HG02798 (cell line): ENCODE measurements around the gene DPEP3.
"Not testable (repeated sequence)": the region's sequence is repeated elsewhere in the genome, so short reads cannot be mapped to it uniquely, and the experiment has no call there.

ENCODE experiments used
- ATAC-seq: cut with Tn5 transposase; IDR thresholded peaks from one replicate; pipeline ENCODE4 v1.9.1; 2021; ENCODE audit warnings: mild to moderate bottlenecking; ENCODE audit not compliant: unreplicated experiment, poor library complexity

The DPEP3 gene, protein sequence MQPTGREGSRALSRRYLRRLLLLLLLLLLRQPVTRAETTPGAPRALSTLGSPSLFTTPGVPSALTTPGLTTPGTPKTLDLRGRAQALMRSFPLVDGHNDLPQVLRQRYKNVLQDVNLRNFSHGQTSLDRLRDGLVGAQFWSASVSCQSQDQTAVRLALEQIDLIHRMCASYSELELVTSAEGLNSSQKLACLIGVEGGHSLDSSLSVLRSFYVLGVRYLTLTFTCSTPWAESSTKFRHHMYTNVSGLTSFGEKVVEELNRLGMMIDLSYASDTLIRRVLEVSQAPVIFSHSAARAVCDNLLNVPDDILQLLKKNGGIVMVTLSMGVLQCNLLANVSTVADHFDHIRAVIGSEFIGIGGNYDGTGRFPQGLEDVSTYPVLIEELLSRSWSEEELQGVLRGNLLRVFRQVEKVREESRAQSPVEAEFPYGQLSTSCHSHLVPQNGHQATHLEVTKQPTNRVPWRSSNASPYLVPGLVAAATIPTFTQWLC

GRCh38 chr16:67979955-67980678, at the start of gene DPEP3:
TSS of gene DPEP3 (minus strand) at chr16:67980499. CDS start at chr16:67980380, 119 bp downstream.
- no peak for ATAC-seq

GRCh38 chr16:68028996-68029395, 48.7 kb upstream of the DPEP3 start:
- no peak for ATAC-seq

DNA sequence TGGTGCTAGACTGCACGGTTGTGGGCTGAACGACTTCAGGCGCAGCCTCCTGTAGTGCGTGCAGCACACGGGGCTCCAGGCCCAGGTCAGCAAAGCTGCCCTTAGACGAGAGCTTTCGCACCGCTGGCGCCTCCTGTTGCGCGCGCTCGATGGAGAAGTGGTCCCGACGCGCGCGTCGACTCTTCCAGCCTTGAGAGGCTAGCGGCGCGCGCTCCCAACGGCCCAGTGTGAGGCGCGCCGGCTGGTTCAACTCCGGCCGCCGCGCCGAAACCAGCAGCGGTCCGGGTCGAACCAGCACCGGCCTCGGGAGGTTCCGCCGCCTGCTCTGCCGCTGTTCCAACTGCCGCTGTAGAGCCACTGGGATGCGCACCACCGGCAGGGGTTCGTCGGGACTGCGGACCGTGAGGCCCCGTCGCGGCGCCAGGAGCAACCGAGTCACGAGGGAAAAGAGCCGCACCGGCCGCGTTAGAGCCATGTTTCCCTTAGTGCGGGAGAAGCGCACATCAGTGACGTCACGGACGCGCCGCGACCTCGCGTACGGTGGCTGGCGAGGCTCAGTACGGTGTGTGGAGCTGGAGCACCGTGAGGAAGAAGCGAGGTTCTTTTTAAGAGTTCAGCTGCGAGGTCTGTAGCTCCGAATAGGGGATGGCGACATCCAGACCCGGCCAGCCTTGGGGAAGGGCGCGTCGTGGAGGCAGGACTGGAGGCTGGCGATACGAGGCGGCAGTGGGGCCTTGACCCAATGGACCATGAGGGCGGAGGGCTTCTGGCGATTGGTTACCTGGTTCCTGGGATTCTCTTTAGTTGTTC, 42.6 kb upstream of the DPEP3 start, which contains the start of the genes DDX28 and DUS2:
Gene DDX28 (minus strand): TSS at position 505 of the 810 bp plus-strand sequence. CDS start 30 bp downstream, at position 475.
Gene DUS2 (plus strand): TSS at position 557 of the 810 bp plus-strand sequence. CDS start 14,740 bp downstream, outside the sequence.
- ATAC-seq: peak; percentile 91

DNA sequence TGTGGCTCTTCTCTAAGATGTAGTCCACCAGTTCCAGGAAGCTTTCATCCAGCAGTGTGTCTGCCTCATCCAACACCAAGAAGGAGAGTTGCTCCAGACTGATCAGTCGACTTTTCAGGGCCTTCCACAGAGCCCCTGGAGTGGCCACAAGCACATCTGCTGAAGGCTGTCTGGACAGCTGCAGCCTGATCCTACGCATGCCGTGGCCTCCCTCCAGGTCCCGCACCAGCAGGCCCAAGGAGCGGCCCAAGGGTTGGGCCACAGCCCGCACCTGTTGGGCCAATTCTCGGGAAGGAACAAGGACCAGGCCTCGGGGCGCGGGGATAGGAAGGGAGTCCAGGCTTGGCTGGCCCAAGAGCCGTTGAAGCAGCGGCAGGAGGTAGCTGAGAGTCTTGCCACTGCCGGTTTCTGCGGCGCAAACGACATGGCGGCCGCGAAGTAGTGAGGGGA, 42.0 kb upstream of the DPEP3 start:
- peak; percentile 14 for ATAC-seq

DNA sequence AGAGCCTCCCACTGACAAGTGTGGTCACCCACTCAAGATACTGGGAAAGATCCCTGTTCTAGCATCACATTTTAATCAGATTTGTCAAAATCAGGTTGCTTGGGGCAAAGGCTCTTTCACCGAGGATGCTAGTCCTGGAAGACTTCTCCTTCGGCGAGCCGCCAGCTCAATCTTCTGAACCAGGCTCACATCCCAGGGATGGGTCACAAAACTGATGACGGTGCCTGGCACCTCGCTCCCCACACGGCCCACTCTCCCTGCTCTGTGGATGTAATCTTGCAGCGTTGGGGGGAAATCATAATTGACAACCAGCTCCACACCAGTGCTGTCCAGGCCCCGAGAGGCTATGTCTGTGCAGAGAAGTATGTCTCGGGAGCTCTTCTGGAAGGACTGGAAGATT, 41.2 kb upstream of the DPEP3 start:
- no peak for ATAC-seq

GRCh38 chr16:68019167-68019680, 38.9 kb upstream of the DPEP3 start:
- ATAC-seq: no peak

DNA sequence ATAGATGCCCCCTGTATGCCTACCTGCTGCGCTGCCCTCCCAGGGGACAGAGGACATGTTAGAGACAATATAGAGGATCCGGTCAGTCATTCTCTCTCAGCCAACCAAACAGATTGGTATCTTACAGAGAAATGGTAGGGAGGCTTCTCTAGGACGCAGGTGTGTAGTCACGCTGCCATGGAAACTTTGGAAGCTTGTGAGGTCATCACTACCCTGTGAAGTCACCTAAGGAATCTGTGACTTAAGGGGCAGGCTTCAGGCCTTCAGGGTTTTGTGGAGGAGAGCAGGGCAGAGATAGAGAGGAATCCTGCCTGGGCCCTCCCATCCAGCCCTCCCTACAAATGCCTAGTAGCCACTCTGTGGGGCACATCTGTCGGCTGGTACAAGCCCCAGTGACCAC, 35.4 kb upstream of the DPEP3 start, which contains the start of gene DPEP2NB:
Gene DPEP2NB (minus strand): TSS at position 231 of the 400 bp plus-strand sequence. CDS start 141 bp downstream, at position 90.
- no peak for ATAC-seq

- no peak for ATAC-seq
These were observed 33.1 kb upstream of the DPEP3 start for GRCh38 chr16:68013440-68013839.

GRCh38 chr16:68009872-68010271, 29.6 kb upstream of the DPEP3 start:
- not testable (repeated sequence) for ATAC-seq

- ATAC-seq: no peak
These were observed 28.9 kb upstream of the DPEP3 start for GRCh38 chr16:68009157-68009735.

DNA sequence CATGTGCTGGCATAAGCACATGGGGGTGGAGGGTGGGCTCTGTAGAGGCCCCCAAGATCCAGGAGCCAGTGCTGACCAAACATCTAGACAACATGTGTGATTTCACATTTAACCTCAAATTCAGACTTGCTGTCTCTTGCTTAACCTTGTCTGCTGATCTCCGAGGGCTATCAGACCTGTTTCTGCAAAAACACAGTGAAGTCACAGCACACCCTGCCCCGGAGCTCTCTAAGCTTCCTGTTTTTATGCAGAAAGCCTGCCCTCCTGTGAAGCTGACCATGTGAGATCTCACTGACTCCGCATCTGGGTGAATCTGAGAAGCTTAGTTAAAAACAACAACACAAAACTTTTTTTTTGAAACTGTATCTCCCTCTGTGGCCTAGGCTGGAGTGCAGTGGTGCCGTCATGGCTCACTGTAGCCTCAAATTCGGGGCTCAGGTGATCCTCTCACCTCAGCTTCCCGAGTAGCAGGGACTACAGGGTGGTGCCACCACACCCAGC, 25.5 kb upstream of the DPEP3 start:
- no peak for ATAC-seq

DNA sequence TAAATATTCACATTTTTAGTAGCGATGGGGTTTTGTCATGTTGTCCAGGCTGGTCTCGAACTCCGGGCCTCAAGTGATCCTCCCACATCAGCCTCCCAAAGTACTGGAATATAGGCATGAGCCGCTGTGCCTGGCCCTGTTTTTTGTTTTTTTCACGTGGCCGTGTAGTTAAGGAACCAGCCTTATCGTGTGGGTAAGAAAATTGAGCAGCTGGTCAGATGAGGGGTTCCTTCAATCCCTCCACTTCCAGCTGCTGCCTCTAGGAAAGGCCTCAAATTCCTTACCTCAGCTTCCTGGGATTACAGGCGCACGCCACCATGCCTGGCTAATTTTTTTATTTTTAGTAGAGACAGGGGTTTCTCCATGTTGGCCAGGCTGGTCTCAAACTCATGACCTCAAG, 24.9 kb upstream of the DPEP3 start:
- ATAC-seq: no peak

GRCh38 chr16:68003031-68003430, 22.7 kb upstream of the DPEP3 start:
- no peak for ATAC-seq

DNA sequence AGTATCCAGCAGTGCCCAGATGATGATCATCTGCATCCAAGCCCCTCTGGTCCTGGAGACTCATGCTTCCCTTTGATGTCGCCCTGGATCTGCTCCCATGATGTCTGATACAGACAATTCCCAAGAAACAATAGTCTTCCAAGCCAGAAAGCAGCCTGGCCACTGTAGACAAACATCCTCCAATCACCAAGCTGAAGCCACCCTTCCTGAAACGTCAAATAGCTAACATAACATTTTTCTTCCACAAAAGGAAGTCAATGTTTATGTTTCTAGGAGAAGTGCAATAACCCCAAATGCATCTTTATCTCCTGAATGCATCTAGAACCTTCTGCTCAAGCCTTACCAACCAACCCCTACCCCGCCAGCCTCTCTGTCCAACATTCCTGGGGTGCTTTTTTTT, 20.2 kb upstream of the DPEP3 start:
- ATAC-seq: no peak

- no peak for ATAC-seq
These were observed 19.7 kb upstream of the DPEP3 start for GRCh38 chr16:67999985-68000384.

- not testable (repeated sequence) for ATAC-seq
These were observed 18.7 kb upstream of the DPEP3 start, which contains the start of gene DPEP2 for GRCh38 chr16:67998779-67999688. TSS of gene DPEP2 (minus strand) at chr16:67999484. CDS start at chr16:67993212, 6,272 bp downstream.

- ATAC-seq: not testable (repeated sequence)
These were observed 18.0 kb upstream of the DPEP3 start for GRCh38 chr16:67998231-67998778.

- ATAC-seq: no peak
These were observed 16.4 kb upstream of the DPEP3 start for GRCh38 chr16:67996666-67997065.
